WTC11 (cell line): Measurements from ENCODE around the gene POFUT2. TPM values are rescaled to one million over a fixed set of nuclear protein-coding genes. Genes with fewer than 3 reads are reported as not detected.

Experiments
- ATAC-seq: fragments of 200-7000 bp; cut with Tn5 transposase; 2 replicates; pipeline ENCODE4 v1.10.0; 2021; ENCODE audit warnings: mild to moderate bottlenecking, moderate library complexity
- CTCF ChIA-PET: fragments of 300-600 bp; sonication (Branson Sonifier 250); formaldehyde crosslinking; loops from one replicate; lab custom pipeline; 2021; ENCODE audit warnings: antibody characterized with exemption; lab: Charles Lee
- POLR2A ChIA-PET: fragments of 350-600 bp; sonication (Branson Sonifier 250); formaldehyde crosslinking; loops from one replicate; lab custom pipeline; 2021; ENCODE audit warnings: antibody characterized with exemption; lab: Charles Lee
- DNase-seq: peaks from one replicate; pipeline ENCODE4 v3.0.0; 2021; ENCODE audit warnings: low spot score
- H3K27ac Mint-ChIP-seq: 2 replicates; pipeline ENCODE4 v1.8.0; 2021; ENCODE audit warnings: mixed read lengths
- H3K27me3 Mint-ChIP-seq: 2 replicates; pipeline ENCODE4 v1.8.0; 2021; ENCODE audit warnings: low read depth, mild to moderate bottlenecking, moderate library complexity, mixed read lengths
- H3K36me3 Mint-ChIP-seq: 2 replicates; pipeline ENCODE4 v1.8.0; 2021; ENCODE audit warnings: mixed read lengths
- H3K4me1 Mint-ChIP-seq: 2 replicates; pipeline ENCODE4 v1.8.0; 2022; ENCODE audit warnings: mixed read lengths
- H3K4me3 Mint-ChIP-seq: 2 replicates; pipeline ENCODE4 v1.8.0; 2021; ENCODE audit warnings: mild to moderate bottlenecking, moderate library complexity, mixed read lengths
- H3K9me3 Mint-ChIP-seq: 2 replicates; pipeline ENCODE4 v1.8.0; 2021; ENCODE audit warnings: mixed read lengths
- ARID4B ChIP-seq: sonication (generic); formaldehyde crosslinking; IDR thresholded peaks from 2 replicates; pipeline ENCODE4 v1.8.0; 2023; ENCODE audit warnings: missing genetic modification reagents, mild to moderate bottlenecking, borderline replicate concordance
- FOXP4 ChIP-seq: sonication (generic); formaldehyde crosslinking; IDR thresholded peaks from 2 replicates; pipeline ENCODE4 v1.8.0; 2022; ENCODE audit warnings: mild to moderate bottlenecking, missing genetic modification reagents
- GABPB1 ChIP-seq: sonication (generic); formaldehyde crosslinking; IDR thresholded peaks from 2 replicates; pipeline ENCODE4 v1.8.1; 2023; ENCODE audit warnings: mild to moderate bottlenecking, missing genetic modification reagents
- HMGXB4 ChIP-seq: sonication (generic); formaldehyde crosslinking; IDR thresholded peaks from 2 replicates; pipeline ENCODE4 v1.8.1; 2023; ENCODE audit warnings: mild to moderate bottlenecking, moderate library complexity, missing genetic modification reagents
- IRF2 ChIP-seq: sonication (generic); formaldehyde crosslinking; IDR thresholded peaks from 2 replicates; pipeline ENCODE4 v1.8.0; 2022; ENCODE audit warnings: low read depth, missing genetic modification reagents, borderline replicate concordance
- NR1H2 ChIP-seq: sonication (generic); formaldehyde crosslinking; IDR thresholded peaks from 2 replicates; pipeline ENCODE4 v1.9.0; 2021; ENCODE audit warnings: mild to moderate bottlenecking, moderate library complexity, missing genetic modification reagents
- NR3C1 ChIP-seq: sonication (generic); formaldehyde crosslinking; conservative IDR thresholded peaks from 2 replicates; pipeline ENCODE4 v1.8.1; 2023; ENCODE audit warnings: low read depth, mild to moderate bottlenecking, missing genetic modification reagents
- PREB ChIP-seq: sonication (generic); formaldehyde crosslinking; IDR thresholded peaks from 2 replicates; pipeline ENCODE4 v1.8.1; 2022; ENCODE audit warnings: mild to moderate bottlenecking, missing genetic modification reagents, moderate library complexity, borderline replicate concordance
- RELA ChIP-seq: sonication (generic); formaldehyde crosslinking; IDR thresholded peaks from 2 replicates; pipeline ENCODE4 v1.8.1; 2022; ENCODE audit warnings: missing genetic modification reagents, mild to moderate bottlenecking, borderline replicate concordance
- SMAD3 ChIP-seq: sonication (generic); formaldehyde crosslinking; IDR thresholded peaks from 2 replicates; pipeline ENCODE4 v1.8.0; 2022; ENCODE audit warnings: missing genetic modification reagents, mild to moderate bottlenecking, borderline replicate concordance
- TP53 ChIP-seq: sonication (generic); formaldehyde crosslinking; IDR thresholded peaks from 2 replicates; pipeline ENCODE4 v1.8.1; 2023; ENCODE audit warnings: mild to moderate bottlenecking, missing genetic modification reagents
- ZNF121 ChIP-seq: sonication (generic); formaldehyde crosslinking; IDR thresholded peaks from 2 replicates; pipeline ENCODE4 v1.8.0; 2023; ENCODE audit warnings: missing genetic modification reagents
- ZNF219 ChIP-seq: sonication (generic); formaldehyde crosslinking; IDR thresholded peaks from 2 replicates; pipeline ENCODE4 v1.8.0; 2023; ENCODE audit warnings: missing genetic modification reagents, mild to moderate bottlenecking, borderline replicate concordance
- ZNF416 ChIP-seq: fragments of 250-450 bp; sonication (Bioruptor Pico); IDR thresholded peaks from 2 replicates; pipeline ENCODE4 v1.9.0; 2021; ENCODE audit warnings: mild to moderate bottlenecking, inconsistent platforms
- total RNA-seq: library from RNA; stranded (reverse); gene quantifications from 3 replicates; pipeline ENCODE4 v1.2.3, GENCODE V29; 2021
- TF ChIP-seq, protein P1 (sequence below): fragments of 250-450 bp; sonication (Bioruptor Pico); IDR thresholded peaks from 2 replicates; pipeline ENCODE4 v1.9.0; 2021; ENCODE audit warnings: mild to moderate bottlenecking
- TF ChIP-seq, protein P2 (sequence below): fragments of 250-450 bp; sonication (Bioruptor Pico); conservative IDR thresholded peaks from 2 replicates; pipeline ENCODE4 v1.9.0; 2021; ENCODE audit warnings: mild to moderate bottlenecking
- TF ChIP-seq, protein P3 (sequence below): sonication (generic); formaldehyde crosslinking; conservative IDR thresholded peaks from 2 replicates; pipeline ENCODE4 v1.8.1; 2022; ENCODE audit warnings: mild to moderate bottlenecking, missing genetic modification reagents

Gene POFUT2
- total RNA-seq, 1 experiment from 2014 or later: 39.7 TPM

DNA sequence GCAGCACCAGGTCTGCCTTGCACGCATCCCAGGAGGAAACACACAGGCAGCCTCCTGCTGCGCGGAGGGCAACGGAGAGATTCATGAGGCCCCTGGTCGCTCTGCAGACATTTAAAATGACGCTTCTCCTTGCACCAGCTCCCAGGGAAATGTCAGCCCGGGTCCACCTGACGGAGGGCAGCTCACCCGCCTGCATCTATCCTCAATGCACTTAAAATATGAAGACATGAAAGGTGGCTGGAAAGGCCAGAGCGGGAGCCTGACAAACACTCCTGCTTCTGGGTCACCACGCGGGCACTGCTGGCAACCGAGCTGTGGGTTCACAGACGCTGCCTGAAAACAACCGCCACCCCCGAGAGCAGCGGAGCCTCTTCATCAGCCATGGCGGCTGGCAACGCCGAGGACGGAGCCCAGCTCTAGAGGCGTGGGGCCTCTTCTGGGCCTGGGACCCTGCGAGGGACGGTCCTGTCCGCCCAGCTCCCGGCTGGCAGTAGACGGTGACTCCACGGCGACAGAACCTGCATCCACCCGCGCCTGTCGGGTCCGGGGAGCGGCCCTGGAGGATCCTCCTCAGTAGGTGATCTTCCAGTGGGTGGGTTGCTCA, 22.7 kb downstream of the POFUT2 start (continued):
- TF ChIP-seq, protein P1, sequence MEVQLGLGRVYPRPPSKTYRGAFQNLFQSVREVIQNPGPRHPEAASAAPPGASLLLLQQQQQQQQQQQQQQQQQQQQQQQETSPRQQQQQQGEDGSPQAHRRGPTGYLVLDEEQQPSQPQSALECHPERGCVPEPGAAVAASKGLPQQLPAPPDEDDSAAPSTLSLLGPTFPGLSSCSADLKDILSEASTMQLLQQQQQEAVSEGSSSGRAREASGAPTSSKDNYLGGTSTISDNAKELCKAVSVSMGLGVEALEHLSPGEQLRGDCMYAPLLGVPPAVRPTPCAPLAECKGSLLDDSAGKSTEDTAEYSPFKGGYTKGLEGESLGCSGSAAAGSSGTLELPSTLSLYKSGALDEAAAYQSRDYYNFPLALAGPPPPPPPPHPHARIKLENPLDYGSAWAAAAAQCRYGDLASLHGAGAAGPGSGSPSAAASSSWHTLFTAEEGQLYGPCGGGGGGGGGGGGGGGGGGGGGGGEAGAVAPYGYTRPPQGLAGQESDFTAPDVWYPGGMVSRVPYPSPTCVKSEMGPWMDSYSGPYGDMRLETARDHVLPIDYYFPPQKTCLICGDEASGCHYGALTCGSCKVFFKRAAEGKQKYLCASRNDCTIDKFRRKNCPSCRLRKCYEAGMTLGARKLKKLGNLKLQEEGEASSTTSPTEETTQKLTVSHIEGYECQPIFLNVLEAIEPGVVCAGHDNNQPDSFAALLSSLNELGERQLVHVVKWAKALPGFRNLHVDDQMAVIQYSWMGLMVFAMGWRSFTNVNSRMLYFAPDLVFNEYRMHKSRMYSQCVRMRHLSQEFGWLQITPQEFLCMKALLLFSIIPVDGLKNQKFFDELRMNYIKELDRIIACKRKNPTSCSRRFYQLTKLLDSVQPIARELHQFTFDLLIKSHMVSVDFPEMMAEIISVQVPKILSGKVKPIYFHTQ (CRISPR knock-in tag): no peak
- no peak for TF ChIP-seq ZNF416 (CRISPR knock-in tag)
- TF ChIP-seq ZNF219: no peak

- ATAC-seq: no peak
- no peak for DNase-seq
- H3K27me3 Mint-ChIP-seq: no peaks in the 10 kb centered on the region
- TF ChIP-seq FOXP4 (CRISPR knock-in tag): no peak
- no peak for TF ChIP-seq ZNF121 (CRISPR knock-in tag)
- no peak for TF ChIP-seq ZNF219
- TF ChIP-seq HMGXB4: no peak
- TF ChIP-seq IRF2: no peak
- TF ChIP-seq ARID4B: no peak
- TF ChIP-seq NR3C1 (CRISPR knock-in tag): no peak
- no peak for TF ChIP-seq RELA (CRISPR knock-in tag)
- TF ChIP-seq, protein P2, sequence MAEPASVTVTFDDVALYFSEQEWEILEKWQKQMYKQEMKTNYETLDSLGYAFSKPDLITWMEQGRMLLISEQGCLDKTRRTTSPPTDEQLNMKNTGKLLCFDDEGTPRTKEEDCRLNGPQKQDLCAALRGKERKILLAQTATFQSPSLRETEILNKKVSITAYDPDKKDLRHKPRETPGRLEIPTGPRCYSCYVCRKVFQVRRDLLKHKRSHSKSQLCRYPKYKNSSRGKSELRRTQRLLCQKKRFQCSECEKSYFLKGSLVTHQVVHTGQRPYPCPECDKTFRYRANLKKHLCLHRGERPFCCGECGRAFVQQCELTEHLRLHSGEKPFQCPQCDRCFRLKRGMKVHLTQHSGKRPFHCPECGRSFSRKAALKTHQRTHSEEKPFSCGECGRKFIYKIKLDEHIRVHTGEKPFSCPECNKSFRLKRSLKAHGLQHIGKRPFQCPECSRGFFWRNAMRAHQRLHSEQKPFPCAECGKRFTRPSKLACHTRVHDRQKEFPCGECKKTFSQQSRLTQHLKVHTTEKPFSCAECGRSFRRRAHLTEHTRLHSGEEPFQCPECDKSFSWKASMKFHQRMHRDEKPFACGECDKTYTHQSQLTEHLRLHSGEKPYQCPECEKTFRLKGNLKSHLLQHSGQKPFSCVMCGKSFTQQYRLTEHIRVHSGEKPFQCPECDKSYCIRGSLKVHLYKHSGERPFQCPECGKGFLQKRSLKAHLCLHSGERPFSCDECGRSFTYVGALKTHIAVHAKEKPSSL (CRISPR knock-in tag): no peak
- TF ChIP-seq, protein P3, sequence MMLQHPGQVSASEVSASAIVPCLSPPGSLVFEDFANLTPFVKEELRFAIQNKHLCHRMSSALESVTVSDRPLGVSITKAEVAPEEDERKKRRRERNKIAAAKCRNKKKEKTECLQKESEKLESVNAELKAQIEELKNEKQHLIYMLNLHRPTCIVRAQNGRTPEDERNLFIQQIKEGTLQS: no peak
- no peak for TF ChIP-seq NR1H2 (CRISPR knock-in tag)
- TF ChIP-seq SMAD3: no peak
- TF ChIP-seq PREB (CRISPR knock-in tag): no peak
- no peak for TF ChIP-seq TP53
- no peak for TF ChIP-seq GABPB1 (CRISPR knock-in tag)
- no peak overlapping the region for H3K4me3 Mint-ChIP-seq
- ChIA-PET CTCF (interaction anchor here (3.6 kb wide), 1 partner anchor 125 kb away, joined by 16 read pairs; no protein-coding TSS in a partner anchor), POLR2A (no interaction called here)
- H3K36me3 Mint-ChIP-seq: peaks cover 37% of the 10 kb centered on the region
- H3K9me3 Mint-ChIP-seq: no peaks in the 10 kb centered on the region
- no peak overlapping the region for H3K27ac Mint-ChIP-seq
- H3K4me1 Mint-ChIP-seq: no peaks in the 10 kb centered on the region
These were observed 23.4 kb downstream of the POFUT2 start for GRCh38 chr21:45264146-45264911.
